H1 (cell line): ENCODE results near the gene TNS3. TPM values are rescaled to one million over a fixed set of nuclear protein-coding genes. Genes with fewer than 3 reads are reported as not detected.

Source experiments
- CREB1 ChIP-seq: IDR thresholded peaks from 2 replicates; pipeline ENCODE4 v1.6.1; 2012; ENCODE audit warnings: inconsistent platforms
- CTCF ChIP-seq, 3 experiments: IDR thresholded peaks; 1 replicate in 2 of 3; 2 replicates in 1 of 3; pipeline versions ENCODE4 v1.5.1 to v1.6.1; 2011; ENCODE audit warnings: low read length in 3 of 3, mild to moderate bottlenecking in 3 of 3, inconsistent platforms in 2 of 3, low read depth in 1 of 3, moderate library complexity in 1 of 3; ENCODE audit not compliant: insufficient read depth in 1 of 3; ENCODE audit errors: control extremely low read depth in 1 of 3
- EZH2 ChIP-seq: fragments of 200-600 bp; sonication (generic); IDR thresholded peaks from 2 replicates; pipeline ENCODE4 v1.7.1; 2012; ENCODE audit warnings: low read depth, mild to moderate bottlenecking, moderate library complexity, low read length, inconsistent platforms; ENCODE audit not compliant: severe bottlenecking
- SIN3A ChIP-seq, 2 experiments: IDR thresholded peaks in 1 of 2; conservative IDR thresholded peaks in 1 of 2; 2 replicates each; pipeline ENCODE4 v1.6.1; 2011 to 2012; ENCODE audit warnings: low read length in 2 of 2, improper control_type of control experiment in 1 of 2, low read depth in 1 of 2, mild to moderate bottlenecking in 1 of 2
- SUZ12 ChIP-seq: fragments of 200-600 bp; sonication (generic); IDR thresholded peaks from 2 replicates; pipeline ENCODE4 v1.6.1; 2012; ENCODE audit warnings: mild to moderate bottlenecking, inconsistent platforms, low read length, moderate library complexity, mixed read lengths
- TBP ChIP-seq: IDR thresholded peaks from 2 replicates; pipeline ENCODE4 v1.6.1; 2011; ENCODE audit warnings: low read depth, low read length, improper control_type of control experiment
- polyA plus RNA-seq, 7 experiments: library from polyadenylated mRNA; depleted of rRNA in 3 of 7; stranded (reverse) in 5 of 7; unstranded in 2 of 7; fragments of >200 nt in 5 of 7; fragments of 200-250 nt in 2 of 7; gene quantifications; 1 replicate in 5 of 7; 2 replicates in 1 of 7; 4 replicates in 1 of 7; pipeline versions ENCODE4 v1.2.1 to v1.2.3, GENCODE V29; 2011 to 2013; ENCODE audit warnings: missing spikeins in 2 of 7, mixed read lengths in 2 of 7
- total RNA-seq: library from RNA; stranded (reverse); fragmentation: NEBNext Ultra II Directional; extraction: Animal tissue kit (Norgen Biotek cat#: 25700); gene quantifications from 2 replicates; pipeline ENCODE4 v1.2.1, GENCODE V29; 2021
- TF ChIP-seq, protein P1 (sequence below): fragments of 300-600 bp; sonication (generic); IDR thresholded peaks from 2 replicates; pipeline ENCODE4 v1.7.1; 2012; ENCODE audit warnings: low read length, moderate library complexity, mild to moderate bottlenecking, inconsistent platforms; ENCODE audit not compliant: insufficient replicate concordance

TNS3 gene
- total and polyA plus RNA-seq, 2 of the 8 experiments (the other 6 are each of a cell fraction or from before 2014, with no cell fraction given), result 11.9 to 24.2 TPM

DNA sequence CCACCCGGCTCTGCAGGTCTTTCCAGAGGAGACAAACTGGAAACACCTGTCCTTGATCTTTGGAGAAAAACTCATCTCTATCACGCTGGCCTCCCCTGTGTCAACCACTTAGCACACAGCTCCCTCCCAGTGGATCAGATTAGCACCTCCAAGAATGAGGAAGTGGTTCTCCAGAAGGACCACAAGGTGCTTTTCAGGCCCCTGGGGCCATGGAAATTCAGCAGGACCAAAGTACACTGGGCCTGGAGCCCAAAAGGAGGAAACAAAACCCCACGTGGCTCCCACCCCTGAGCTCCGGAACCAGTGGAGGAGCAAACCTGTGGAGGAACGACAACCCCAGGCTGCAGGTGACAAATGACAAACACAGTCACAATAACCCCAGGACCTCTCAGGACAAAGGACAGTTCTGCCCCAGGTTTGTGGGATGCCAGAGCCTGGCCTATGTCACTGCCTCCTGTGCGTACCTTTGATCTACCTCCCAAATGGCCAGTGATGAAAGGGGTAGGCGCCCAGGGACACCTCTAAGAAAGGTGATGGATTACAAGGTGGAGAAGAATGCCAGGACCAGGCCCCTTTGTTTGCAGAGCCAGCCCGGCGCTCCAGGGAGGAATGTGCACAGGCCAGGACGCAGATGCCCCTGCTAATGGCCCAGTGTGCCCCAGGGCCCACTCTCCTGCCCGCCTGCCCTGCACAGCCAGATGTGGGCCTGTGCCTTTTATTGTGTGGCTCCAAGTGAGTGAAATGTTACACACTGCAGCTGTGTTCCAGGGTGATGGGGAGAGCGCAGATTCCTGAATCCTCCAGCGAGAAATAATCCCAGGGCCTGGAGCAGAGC lies 5.7 kb downstream of the TNS3 start (continued):
- TF ChIP-seq, protein P1, sequence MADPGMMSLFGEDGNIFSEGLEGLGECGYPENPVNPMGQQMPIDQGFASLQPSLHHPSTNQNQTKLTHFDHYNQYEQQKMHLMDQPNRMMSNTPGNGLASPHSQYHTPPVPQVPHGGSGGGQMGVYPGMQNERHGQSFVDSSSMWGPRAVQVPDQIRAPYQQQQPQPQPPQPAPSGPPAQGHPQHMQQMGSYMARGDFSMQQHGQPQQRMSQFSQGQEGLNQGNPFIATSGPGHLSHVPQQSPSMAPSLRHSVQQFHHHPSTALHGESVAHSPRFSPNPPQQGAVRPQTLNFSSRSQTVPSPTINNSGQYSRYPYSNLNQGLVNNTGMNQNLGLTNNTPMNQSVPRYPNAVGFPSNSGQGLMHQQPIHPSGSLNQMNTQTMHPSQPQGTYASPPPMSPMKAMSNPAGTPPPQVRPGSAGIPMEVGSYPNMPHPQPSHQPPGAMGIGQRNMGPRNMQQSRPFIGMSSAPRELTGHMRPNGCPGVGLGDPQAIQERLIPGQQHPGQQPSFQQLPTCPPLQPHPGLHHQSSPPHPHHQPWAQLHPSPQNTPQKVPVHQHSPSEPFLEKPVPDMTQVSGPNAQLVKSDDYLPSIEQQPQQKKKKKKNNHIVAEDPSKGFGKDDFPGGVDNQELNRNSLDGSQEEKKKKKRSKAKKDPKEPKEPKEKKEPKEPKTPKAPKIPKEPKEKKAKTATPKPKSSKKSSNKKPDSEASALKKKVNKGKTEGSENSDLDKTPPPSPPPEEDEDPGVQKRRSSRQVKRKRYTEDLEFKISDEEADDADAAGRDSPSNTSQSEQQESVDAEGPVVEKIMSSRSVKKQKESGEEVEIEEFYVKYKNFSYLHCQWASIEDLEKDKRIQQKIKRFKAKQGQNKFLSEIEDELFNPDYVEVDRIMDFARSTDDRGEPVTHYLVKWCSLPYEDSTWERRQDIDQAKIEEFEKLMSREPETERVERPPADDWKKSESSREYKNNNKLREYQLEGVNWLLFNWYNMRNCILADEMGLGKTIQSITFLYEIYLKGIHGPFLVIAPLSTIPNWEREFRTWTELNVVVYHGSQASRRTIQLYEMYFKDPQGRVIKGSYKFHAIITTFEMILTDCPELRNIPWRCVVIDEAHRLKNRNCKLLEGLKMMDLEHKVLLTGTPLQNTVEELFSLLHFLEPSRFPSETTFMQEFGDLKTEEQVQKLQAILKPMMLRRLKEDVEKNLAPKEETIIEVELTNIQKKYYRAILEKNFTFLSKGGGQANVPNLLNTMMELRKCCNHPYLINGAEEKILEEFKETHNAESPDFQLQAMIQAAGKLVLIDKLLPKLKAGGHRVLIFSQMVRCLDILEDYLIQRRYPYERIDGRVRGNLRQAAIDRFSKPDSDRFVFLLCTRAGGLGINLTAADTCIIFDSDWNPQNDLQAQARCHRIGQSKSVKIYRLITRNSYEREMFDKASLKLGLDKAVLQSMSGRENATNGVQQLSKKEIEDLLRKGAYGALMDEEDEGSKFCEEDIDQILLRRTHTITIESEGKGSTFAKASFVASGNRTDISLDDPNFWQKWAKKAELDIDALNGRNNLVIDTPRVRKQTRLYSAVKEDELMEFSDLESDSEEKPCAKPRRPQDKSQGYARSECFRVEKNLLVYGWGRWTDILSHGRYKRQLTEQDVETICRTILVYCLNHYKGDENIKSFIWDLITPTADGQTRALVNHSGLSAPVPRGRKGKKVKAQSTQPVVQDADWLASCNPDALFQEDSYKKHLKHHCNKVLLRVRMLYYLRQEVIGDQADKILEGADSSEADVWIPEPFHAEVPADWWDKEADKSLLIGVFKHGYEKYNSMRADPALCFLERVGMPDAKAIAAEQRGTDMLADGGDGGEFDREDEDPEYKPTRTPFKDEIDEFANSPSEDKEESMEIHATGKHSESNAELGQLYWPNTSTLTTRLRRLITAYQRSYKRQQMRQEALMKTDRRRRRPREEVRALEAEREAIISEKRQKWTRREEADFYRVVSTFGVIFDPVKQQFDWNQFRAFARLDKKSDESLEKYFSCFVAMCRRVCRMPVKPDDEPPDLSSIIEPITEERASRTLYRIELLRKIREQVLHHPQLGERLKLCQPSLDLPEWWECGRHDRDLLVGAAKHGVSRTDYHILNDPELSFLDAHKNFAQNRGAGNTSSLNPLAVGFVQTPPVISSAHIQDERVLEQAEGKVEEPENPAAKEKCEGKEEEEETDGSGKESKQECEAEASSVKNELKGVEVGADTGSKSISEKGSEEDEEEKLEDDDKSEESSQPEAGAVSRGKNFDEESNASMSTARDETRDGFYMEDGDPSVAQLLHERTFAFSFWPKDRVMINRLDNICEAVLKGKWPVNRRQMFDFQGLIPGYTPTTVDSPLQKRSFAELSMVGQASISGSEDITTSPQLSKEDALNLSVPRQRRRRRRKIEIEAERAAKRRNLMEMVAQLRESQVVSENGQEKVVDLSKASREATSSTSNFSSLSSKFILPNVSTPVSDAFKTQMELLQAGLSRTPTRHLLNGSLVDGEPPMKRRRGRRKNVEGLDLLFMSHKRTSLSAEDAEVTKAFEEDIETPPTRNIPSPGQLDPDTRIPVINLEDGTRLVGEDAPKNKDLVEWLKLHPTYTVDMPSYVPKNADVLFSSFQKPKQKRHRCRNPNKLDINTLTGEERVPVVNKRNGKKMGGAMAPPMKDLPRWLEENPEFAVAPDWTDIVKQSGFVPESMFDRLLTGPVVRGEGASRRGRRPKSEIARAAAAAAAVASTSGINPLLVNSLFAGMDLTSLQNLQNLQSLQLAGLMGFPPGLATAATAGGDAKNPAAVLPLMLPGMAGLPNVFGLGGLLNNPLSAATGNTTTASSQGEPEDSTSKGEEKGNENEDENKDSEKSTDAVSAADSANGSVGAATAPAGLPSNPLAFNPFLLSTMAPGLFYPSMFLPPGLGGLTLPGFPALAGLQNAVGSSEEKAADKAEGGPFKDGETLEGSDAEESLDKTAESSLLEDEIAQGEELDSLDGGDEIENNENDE, result no peak
- TF ChIP-seq SIN3A (conservative IDR thresholded peaks at IDR 0.05 in 1 of 2, IDR thresholded peaks at IDR 0.05 in 1 of 2; ENCODE audit: low read depth in 1 of 2, low read length in 2 of 2) (no peak), CTCF (IDR thresholded peaks at IDR 0.05; ENCODE audit: control extremely low read depth in 1 of 3, insufficient read depth in 1 of 3, low read depth in 1 of 3, low read length in 3 of 3) (no peak), CREB1 (no peak), SUZ12 (no peak), EZH2 (no peak), TBP (no peak)
